H1 (cell line): ENCODE results near the gene PM20D1. TPM values are rescaled to one million over a fixed set of nuclear protein-coding genes. Genes with fewer than 3 reads are reported as not detected.

Experiments used
- CTCF ChIA-PET: fragments of 300-600 bp; sonication (Branson Sonifier 250); formaldehyde crosslinking; loops from one replicate; lab custom pipeline; 2021; ENCODE audit not compliant: partially characterized antibody; lab: Charles Lee
- POLR2A ChIA-PET: fragments of 300-600 bp; sonication (Branson Sonifier 250); formaldehyde crosslinking; loops from one replicate; lab custom pipeline; 2021; ENCODE audit warnings: inconsistent platforms; ENCODE audit not compliant: partially characterized antibody; lab: Charles Lee
- DNase-seq, 2 experiments: peaks; one replicate each; pipeline versions ENCODE4 v3.0.0 to v3.0.0-alpha.2; 2010 to 2022; ENCODE audit warnings: low spot score in 2 of 2, low read depth in 1 of 2, mixed read lengths in 1 of 2
- FAIRE-seq: peaks from 2 replicates; lab custom pipeline; 2011; peaks lifted over from hg19 to GRCh38; lab: Jason Lieb, UNC
- H2AFZ ChIP-seq: 2 replicates; pipeline ENCODE4 v1.8.1; 2012; ENCODE audit warnings: low read length, inconsistent platforms
- H2AK5ac ChIP-seq: 2 replicates; pipeline ENCODE4 v1.6.1; 2013; ENCODE audit warnings: low read depth, low read length
- H2BK120ac ChIP-seq: replicated peaks from 2 replicates; pipeline ENCODE3; 2013; ENCODE audit warnings: low read depth, low read length, inconsistent platforms
- H2BK12ac ChIP-seq: 2 replicates; pipeline ENCODE4 v1.6.1; 2013; ENCODE audit warnings: low read depth, low read length
- H2BK15ac ChIP-seq: 2 replicates; pipeline ENCODE4 v1.6.1; 2013; ENCODE audit warnings: low read length
- H2BK20ac ChIP-seq: 2 replicates; pipeline ENCODE4 v1.6.1; 2013; ENCODE audit warnings: low read length
- H2BK5ac ChIP-seq: 2 replicates; pipeline ENCODE4 v1.6.1; 2013; ENCODE audit warnings: low read depth, low read length
- H3K14ac ChIP-seq: 2 replicates; pipeline ENCODE4 v1.6.1; 2013; ENCODE audit warnings: inconsistent platforms; ENCODE audit not compliant: insufficient read length
- H3K18ac ChIP-seq: 2 replicates; pipeline ENCODE4 v1.6.1; 2013; ENCODE audit warnings: low read length; ENCODE audit errors: extremely low read depth
- H3K23ac ChIP-seq: 2 replicates; pipeline ENCODE4 v1.6.1; 2013; ENCODE audit warnings: inconsistent platforms; ENCODE audit not compliant: insufficient read length
- H3K23me2 ChIP-seq: 2 replicates; pipeline ENCODE4 v1.6.1; 2013; ENCODE audit warnings: low read depth, low read length
- H3K27ac ChIP-seq: 2 replicates; pipeline ENCODE4 v1.6.1; 2011; ENCODE audit warnings: low read depth, low read length, inconsistent platforms
- H3K27me3 ChIP-seq, 4 experiments: replicated peaks in 1 of 4; 1 replicate in 1 of 4; 2 replicates in 3 of 4; pipeline versions ENCODE4 v1.6.1 to v1.8.1; 2011 to 2013; ENCODE audit warnings: low read length in 3 of 4, mild to moderate bottlenecking in 3 of 4, inconsistent platforms in 2 of 4, mixed read lengths in 2 of 4, moderate library complexity in 1 of 4; ENCODE audit not compliant: control insufficient read depth in 3 of 4, insufficient read depth in 3 of 4; ENCODE audit errors: extremely low read depth in 1 of 4
- H3K36me3 ChIP-seq, 4 experiments: 2 replicates each; pipeline versions ENCODE4 v1.6.1 to v1.8.1; 2011 to 2013; ENCODE audit warnings: mild to moderate bottlenecking in 4 of 4, low read length in 3 of 4, moderate library complexity in 2 of 4, control low read depth in 1 of 4, inconsistent platforms in 1 of 4; ENCODE audit not compliant: insufficient read depth in 4 of 4, control insufficient read depth in 2 of 4
- H3K4ac ChIP-seq: replicated peaks from 2 replicates; pipeline ENCODE3; 2013; ENCODE audit warnings: low read length, low read depth, mixed read lengths, inconsistent platforms; ENCODE audit not compliant: insufficient read length
- H3K4me1 ChIP-seq, 4 experiments: replicated peaks in 1 of 4; 1 replicate in 1 of 4; 2 replicates in 3 of 4; pipeline versions ENCODE4 v1.6.1 to v1.8.1; 2011 to 2013; ENCODE audit warnings: low read length in 3 of 4, inconsistent platforms in 2 of 4, mixed read lengths in 1 of 4; ENCODE audit not compliant: insufficient read depth in 4 of 4, control insufficient read depth in 3 of 4
- H3K4me2 ChIP-seq, 2 experiments: 2 replicates each; pipeline versions ENCODE4 v1.6.1 to v1.8.1; 2011 to 2013; ENCODE audit warnings: low read depth in 2 of 2, low read length in 2 of 2, control low read depth in 1 of 2, inconsistent platforms in 1 of 2, mild to moderate bottlenecking in 1 of 2; ENCODE audit not compliant: insufficient read depth in 1 of 2
- H3K4me3 ChIP-seq, 4 experiments: fragments of 200-600, 300-600 bp in 1 of 4; sonication (generic), shearing (Covaris generic), sonication (Bioruptor Twin) in 1 of 4; 2 replicates each; pipeline versions ENCODE4 v1.5.1 to v1.8.1; 2011 to 2016; ENCODE audit warnings: low read length in 4 of 4, low read depth in 3 of 4, control low read depth in 2 of 4, inconsistent platforms in 2 of 4, mild to moderate bottlenecking in 2 of 4, mixed read lengths in 1 of 4, moderate library complexity in 1 of 4; ENCODE audit not compliant: insufficient read depth in 2 of 4; ENCODE audit errors: extremely low read depth in 1 of 4
- H3K56ac ChIP-seq: replicated peaks from 2 replicates; pipeline ENCODE3; 2013; ENCODE audit warnings: low read depth, mild to moderate bottlenecking, mixed read lengths, low read length, inconsistent platforms; ENCODE audit not compliant: insufficient read length
- H3K79me1 ChIP-seq: 2 replicates; pipeline ENCODE4 v1.6.1; 2013; ENCODE audit warnings: low read depth, low read length, control low read depth
- H3K79me2 ChIP-seq, 2 experiments: 2 replicates each; pipeline versions ENCODE4 v1.6.1 to v1.8.1; 2012 to 2013; ENCODE audit warnings: low read length in 2 of 2, mild to moderate bottlenecking in 2 of 2, inconsistent platforms in 1 of 2; ENCODE audit not compliant: insufficient read depth in 2 of 2, control insufficient read depth in 1 of 2
- H3K9ac ChIP-seq, 4 experiments: replicated peaks in 1 of 4; 1 replicate in 1 of 4; 2 replicates in 3 of 4; pipeline versions ENCODE4 v1.6.1 to v1.8.1; 2011 to 2013; ENCODE audit warnings: low read depth in 3 of 4, low read length in 3 of 4, control low read depth in 2 of 4, mild to moderate bottlenecking in 2 of 4, moderate library complexity in 2 of 4, inconsistent platforms in 1 of 4; ENCODE audit errors: extremely low read depth in 1 of 4
- H3K9me3 ChIP-seq, 2 experiments: 2 replicates each; pipeline versions ENCODE4 v1.6.1 to v1.8.1; 2012 to 2013; ENCODE audit warnings: mild to moderate bottlenecking in 2 of 2, moderate library complexity in 2 of 2, control low read depth in 1 of 2, inconsistent platforms in 1 of 2, low read depth in 1 of 2, low read length in 1 of 2, mixed read lengths in 1 of 2; ENCODE audit not compliant: insufficient read depth in 2 of 2
- H4K20me1 ChIP-seq, 2 experiments: replicated peaks in 1 of 2; 2 replicates each; pipeline versions ENCODE3 to v1.8.1; 2011 to 2013; ENCODE audit warnings: inconsistent platforms in 2 of 2, low read length in 2 of 2, mild to moderate bottlenecking in 1 of 2; ENCODE audit not compliant: insufficient read depth in 2 of 2, control insufficient read depth in 1 of 2
- H4K5ac ChIP-seq: 2 replicates; pipeline ENCODE4 v1.6.1; 2013; ENCODE audit warnings: low read length, low read depth, mixed read lengths, inconsistent platforms; ENCODE audit not compliant: insufficient read length
- H4K8ac ChIP-seq: 2 replicates; pipeline ENCODE4 v1.8.0; 2013; ENCODE audit warnings: mild to moderate bottlenecking, moderate library complexity, low read length, inconsistent platforms; ENCODE audit not compliant: insufficient read depth; ENCODE audit errors: extremely low read depth
- H4K91ac ChIP-seq: replicated peaks from 2 replicates; pipeline ENCODE3; 2013; ENCODE audit warnings: low read length, mixed read lengths, inconsistent platforms; ENCODE audit not compliant: insufficient read length
- RNF2 ChIP-seq: fragments of 200-900, 300-1000 bp; sonication (generic); IDR thresholded peaks from 2 replicates; pipeline ENCODE4 v1.7.1; 2016; ENCODE audit warnings: borderline replicate concordance, low read depth, mild to moderate bottlenecking, antibody characterized with exemption, low read length; ENCODE audit not compliant: poor library complexity, severe bottlenecking; ENCODE audit errors: missing control alignments
- WGBS, 2 experiments: shearing (Covaris generic) in 1 of 2; methylation state at CpG; one replicate each; pipeline versions ENCODE4 v1.1.6 to v1.1.7; 2013 to 2015; ENCODE audit warnings: low lambda C conversion rate in 2 of 2, mixed read lengths in 2 of 2, inconsistent platforms in 1 of 2, low coverage in 1 of 2, missing lambda C conversion rate in 1 of 2; ENCODE audit not compliant: insufficient replicate concordance in 2 of 2, insufficient coverage in 1 of 2, insufficient read length in 1 of 2; ENCODE audit errors: extremely low coverage in 1 of 2, missing lambda C conversion rate in 1 of 2; 5-methylcytosine and 5-hydroxymethylcytosine counted together
- polyA plus RNA-seq, 7 experiments: library from polyadenylated mRNA; depleted of rRNA in 3 of 7; stranded (reverse) in 5 of 7; unstranded in 2 of 7; fragments of >200 nt in 5 of 7; fragments of 200-250 nt in 2 of 7; gene quantifications; 1 replicate in 5 of 7; 2 replicates in 1 of 7; 4 replicates in 1 of 7; pipeline versions ENCODE4 v1.2.1 to v1.2.3, GENCODE V29; 2011 to 2013; ENCODE audit warnings: missing spikeins in 2 of 7, mixed read lengths in 2 of 7
- total RNA-seq: library from RNA; stranded (reverse); fragmentation: NEBNext Ultra II Directional; extraction: Animal tissue kit (Norgen Biotek cat#: 25700); gene quantifications from 2 replicates; pipeline ENCODE4 v1.2.1, GENCODE V29; 2021
- TF ChIP-seq, protein P1 (sequence below): IDR thresholded peaks from 2 replicates; pipeline ENCODE4 v1.6.1; 2012; ENCODE audit warnings: inconsistent platforms

The PM20D1 gene
- total and polyA plus RNA-seq, 2 of the 8 experiments (the other 6 are each of a cell fraction or from before 2014, with no cell fraction given), result 0.05 TPM; not detected in 1

DNA sequence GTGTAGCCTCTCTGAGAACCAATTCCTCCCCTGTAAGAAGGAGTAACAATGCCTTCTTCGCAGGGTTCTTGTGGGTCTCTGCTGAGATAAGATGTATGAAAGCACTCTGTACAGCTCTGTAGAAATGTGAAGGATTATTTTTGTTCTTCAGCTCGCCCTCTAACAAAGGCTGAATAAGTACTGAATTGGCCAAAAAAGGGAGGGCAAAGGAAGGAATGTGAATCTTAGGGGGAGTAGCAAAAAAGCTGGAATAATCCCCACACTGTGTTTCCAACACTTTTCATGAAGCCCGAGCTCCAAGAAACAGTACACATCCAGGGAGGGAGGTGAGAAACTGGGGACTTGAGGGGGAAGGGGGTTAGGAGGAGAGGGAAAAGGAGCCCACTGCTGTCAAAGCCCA is 22.9 kb downstream of the PM20D1 start:
- Histone ChIP-seq H2BK12ac (no peak overlapping the region), H3K79me2 (no peaks in the 10 kb centered on the region), H3K56ac (no peak overlapping the region), H4K91ac (no peak overlapping the region), H3K23me2 (no peaks in the 10 kb centered on the region), H3K4me1 (peaks cover 0 to 12% (median 2%) of the 10 kb centered on the region in 4 experiments; a peak in 4 of 7 replicates), H3K14ac (no peak overlapping the region), H3K4me2 (no peak overlapping the region), H3K18ac (no peak overlapping the region), H4K5ac (no peak overlapping the region), H2BK15ac (no peak overlapping the region), H3K4me3 (no peak overlapping the region), H3K79me1 (no peaks in the 10 kb centered on the region), H3K9ac (no peak overlapping the region), H3K36me3 (no peaks in the 10 kb centered on the region), H2BK20ac (no peak overlapping the region), H2BK5ac (no peak overlapping the region), H2AK5ac (no peak overlapping the region), H4K20me1 (no peaks in the 10 kb centered on the region), H3K27me3 (no peaks in the 10 kb centered on the region), H3K9me3 (no peaks in the 10 kb centered on the region), H2AFZ (no peak overlapping the region), H3K4ac (no peak overlapping the region), H3K27ac (no peak overlapping the region), H2BK120ac (no peak overlapping the region), H3K23ac (no peak overlapping the region), H4K8ac (no peak overlapping the region)
- no peak for TF ChIP-seq RNF2
- TF ChIP-seq, protein P1, sequence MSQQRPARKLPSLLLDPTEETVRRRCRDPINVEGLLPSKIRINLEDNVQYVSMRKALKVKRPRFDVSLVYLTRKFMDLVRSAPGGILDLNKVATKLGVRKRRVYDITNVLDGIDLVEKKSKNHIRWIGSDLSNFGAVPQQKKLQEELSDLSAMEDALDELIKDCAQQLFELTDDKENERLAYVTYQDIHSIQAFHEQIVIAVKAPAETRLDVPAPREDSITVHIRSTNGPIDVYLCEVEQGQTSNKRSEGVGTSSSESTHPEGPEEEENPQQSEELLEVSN, result no peak
- CTCF ChIA-PET, result interaction anchor here (0.8 to 4.9 kb wide), 15 partner anchors 11 to 169 kb away, joined by 3 to 25 read pairs (median 6); partner anchors contain the start of gene PM20D1
- DNase-seq, result no peak
- 86% methylated on average over 3 of the region's 3 CpGs; no CpG with 5 or more reads in 1 of the 2 experiments for WGBS, 2 experiments
- no peak for FAIRE-seq
- POLR2A ChIA-PET, result interaction anchor here (0.8 to 2.9 kb wide), 5 partner anchors 11 to 30 kb away, joined by 3 to 21 read pairs (median 3); partner anchors contain the start of gene SLC41A1
